SU-DHL-6 (cell line): ENCODE measurements around the gene PDZD8.

Experiments used
- EZH2phosphoT487 ChIP-seq: fragments of 200-600 bp; sonication (generic), shearing (Covaris generic); conservative IDR thresholded peaks from 2 replicates; pipeline ENCODE4 v1.6.1; 2018; ENCODE audit warnings: mild to moderate bottlenecking, antibody characterized with exemption, low read length, moderate library complexity, mixed read lengths
- TF ChIP-seq, protein P1 (sequence below): fragments of 200-600 bp; sonication (generic); IDR thresholded peaks from one replicate; pipeline ENCODE4 v1.5.1; 2017; ENCODE audit warnings: antibody characterized with exemption, mild to moderate bottlenecking, low read length, moderate library complexity; ENCODE audit not compliant: insufficient read depth, poor library complexity, severe bottlenecking

DNA sequence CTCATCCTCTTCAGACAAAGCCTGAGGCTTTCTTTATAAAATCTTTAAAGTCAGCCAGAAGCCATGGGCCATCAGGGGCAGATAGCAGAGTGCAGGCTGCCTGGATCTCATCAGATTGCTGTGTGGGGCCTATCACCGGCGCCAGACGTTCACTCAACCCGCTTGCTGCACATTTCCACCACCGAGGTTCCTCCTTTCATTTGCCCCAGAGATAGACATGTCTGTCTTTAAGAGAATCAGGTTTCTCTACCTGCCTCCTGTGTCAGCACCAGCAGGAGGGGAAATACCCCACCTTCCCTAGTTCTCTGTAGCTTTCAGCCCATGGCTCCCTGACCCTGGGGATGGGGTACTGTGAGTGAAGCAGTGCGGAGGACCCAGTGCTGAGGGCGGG is 112.3 kb downstream of the PDZD8 start:
- TF ChIP-seq, protein P1, sequence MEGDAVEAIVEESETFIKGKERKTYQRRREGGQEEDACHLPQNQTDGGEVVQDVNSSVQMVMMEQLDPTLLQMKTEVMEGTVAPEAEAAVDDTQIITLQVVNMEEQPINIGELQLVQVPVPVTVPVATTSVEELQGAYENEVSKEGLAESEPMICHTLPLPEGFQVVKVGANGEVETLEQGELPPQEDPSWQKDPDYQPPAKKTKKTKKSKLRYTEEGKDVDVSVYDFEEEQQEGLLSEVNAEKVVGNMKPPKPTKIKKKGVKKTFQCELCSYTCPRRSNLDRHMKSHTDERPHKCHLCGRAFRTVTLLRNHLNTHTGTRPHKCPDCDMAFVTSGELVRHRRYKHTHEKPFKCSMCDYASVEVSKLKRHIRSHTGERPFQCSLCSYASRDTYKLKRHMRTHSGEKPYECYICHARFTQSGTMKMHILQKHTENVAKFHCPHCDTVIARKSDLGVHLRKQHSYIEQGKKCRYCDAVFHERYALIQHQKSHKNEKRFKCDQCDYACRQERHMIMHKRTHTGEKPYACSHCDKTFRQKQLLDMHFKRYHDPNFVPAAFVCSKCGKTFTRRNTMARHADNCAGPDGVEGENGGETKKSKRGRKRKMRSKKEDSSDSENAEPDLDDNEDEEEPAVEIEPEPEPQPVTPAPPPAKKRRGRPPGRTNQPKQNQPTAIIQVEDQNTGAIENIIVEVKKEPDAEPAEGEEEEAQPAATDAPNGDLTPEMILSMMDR: no peak
- TF ChIP-seq EZH2phosphoT487: no peak
